Keratinocyte (primary cell): ENCODE data around the gene ZNF804B. TPM values are rescaled to one million over a fixed set of nuclear protein-coding genes. Genes with fewer than 3 reads are reported as not detected.

ENCODE experiments used
- DNase-seq: peaks from one replicate; pipeline ENCODE4 v3.0.0-alpha.2; 2011; ENCODE audit warnings: low read depth, missing footprints, low spot score
- FAIRE-seq: peaks from 2 replicates; lab custom pipeline; 2011; peaks lifted over from hg19 to GRCh38; lab: Jason Lieb, UNC
- H2AFZ ChIP-seq: 2 replicates; pipeline ENCODE4 v1.6.0; 2012; ENCODE audit warnings: low read length, control low read depth, inconsistent platforms; ENCODE audit not compliant: control insufficient read depth
- H3K27ac ChIP-seq: 2 replicates; pipeline ENCODE4 v1.5.1; 2011; ENCODE audit warnings: low read length; ENCODE audit not compliant: control insufficient read depth, insufficient read depth
- H3K27me3 ChIP-seq: 3 replicates; pipeline ENCODE4 v1.6.0; 2011; ENCODE audit warnings: low read length; ENCODE audit not compliant: control insufficient read depth, insufficient read depth; ENCODE audit errors: extremely low read depth
- H3K36me3 ChIP-seq, 2 experiments: 2 replicates in 1 of 2; 3 replicates in 1 of 2; pipeline ENCODE4 v1.5.1; 2011; ENCODE audit warnings: low read length in 2 of 2, mild to moderate bottlenecking in 1 of 2; ENCODE audit not compliant: control insufficient read depth in 2 of 2, insufficient read depth in 2 of 2; ENCODE audit errors: extremely low read depth in 1 of 2
- H3K4me1 ChIP-seq: 3 replicates; pipeline ENCODE4 v1.5.1; 2011; ENCODE audit warnings: low read length; ENCODE audit not compliant: control insufficient read depth, insufficient read depth; ENCODE audit errors: extremely low read depth
- H3K4me2 ChIP-seq: 3 replicates; pipeline ENCODE4 v1.6.0; 2011; ENCODE audit warnings: low read depth, low read length; ENCODE audit not compliant: control insufficient read depth, insufficient read depth; ENCODE audit errors: extremely low read depth
- H3K4me3 ChIP-seq, 3 experiments: fragments of 200-600 bp in 1 of 3; sonication (generic) in 1 of 3; 2 replicates in 2 of 3; 3 replicates in 1 of 3; pipeline ENCODE4 v1.5.1; 2011 to 2016; ENCODE audit warnings: low read length in 3 of 3, mild to moderate bottlenecking in 3 of 3, control low read depth in 2 of 3, inconsistent platforms in 1 of 3, low read depth in 1 of 3, mixed read lengths in 1 of 3, mixed run types in 1 of 3, moderate library complexity in 1 of 3; ENCODE audit not compliant: control insufficient read depth in 2 of 3, insufficient read depth in 2 of 3; ENCODE audit errors: extremely low read depth in 1 of 3
- H3K79me2 ChIP-seq: 2 replicates; pipeline ENCODE4 v1.6.0; 2012; ENCODE audit warnings: low read length; ENCODE audit not compliant: control insufficient read depth, insufficient read depth
- H3K9ac ChIP-seq: 3 replicates; pipeline ENCODE4 v1.6.0; 2011; ENCODE audit warnings: low read length; ENCODE audit not compliant: control insufficient read depth, insufficient read depth; ENCODE audit errors: extremely low read depth
- H3K9me1 ChIP-seq: 3 replicates; pipeline ENCODE4 v1.6.0; 2011; ENCODE audit warnings: low read length; ENCODE audit not compliant: control insufficient read depth, insufficient read depth; ENCODE audit errors: extremely low read depth
- H3K9me3 ChIP-seq: 2 replicates; pipeline ENCODE4 v1.5.1; 2012; ENCODE audit warnings: low read depth, low read length; ENCODE audit not compliant: control insufficient read depth
- H4K20me1 ChIP-seq: 3 replicates; pipeline ENCODE4 v1.6.0; 2011; ENCODE audit warnings: low read length; ENCODE audit not compliant: control insufficient read depth, insufficient read depth; ENCODE audit errors: extremely low read depth
- EZH2 ChIP-seq: IDR thresholded peaks from one replicate; pipeline ENCODE4 v1.6.1; 2012; ENCODE audit warnings: inconsistent platforms, mild to moderate bottlenecking, low read length, moderate library complexity
- dilution Hi-C: fragments of 300-500 bp; cut with MboI; formaldehyde crosslinking; loops from one replicate; pipeline ENCODE4 v1.7.0; 2020; ENCODE audit warnings: low sequenced_read_pairs; ENCODE audit not compliant: extremely low pct_ligation_motif_present
- polyA plus RNA-seq, 5 experiments: library from polyadenylated mRNA; depleted of rRNA in 3 of 5; stranded (reverse) in 3 of 5; stranded (forward) in 1 of 5; unstranded in 1 of 5; fragments of >200 nt; gene quantifications; 1 replicate in 1 of 5; 2 replicates in 3 of 5; 3 replicates in 1 of 5; pipeline versions ENCODE4 v1.2.1 to v1.2.3, GENCODE V29; 2011 to 2012; ENCODE audit warnings: missing spikeins in 2 of 5, low read depth in 1 of 5, low replicate concordance in 1 of 5
- TF ChIP-seq, protein P1 (sequence below), 3 experiments: IDR thresholded peaks in 1 of 3; conservative IDR thresholded peaks in 1 of 3; optimal IDR thresholded peaks in 1 of 3; 2 replicates in 2 of 3; 3 replicates in 1 of 3; pipeline versions ENCODE3 to v1.5.1; 2011; ENCODE audit warnings: low read length in 3 of 3, mild to moderate bottlenecking in 3 of 3, moderate library complexity in 2 of 3, control low read depth in 1 of 3, inconsistent platforms in 1 of 3; ENCODE audit not compliant: insufficient read depth in 2 of 3; ENCODE audit errors: extremely low read depth in 1 of 3

ZNF804B gene
- polyA plus RNA-seq, 1 donor (not counting 4 experiments of a cell fraction or from before 2014, with no cell fraction given) = not detected

DNA sequence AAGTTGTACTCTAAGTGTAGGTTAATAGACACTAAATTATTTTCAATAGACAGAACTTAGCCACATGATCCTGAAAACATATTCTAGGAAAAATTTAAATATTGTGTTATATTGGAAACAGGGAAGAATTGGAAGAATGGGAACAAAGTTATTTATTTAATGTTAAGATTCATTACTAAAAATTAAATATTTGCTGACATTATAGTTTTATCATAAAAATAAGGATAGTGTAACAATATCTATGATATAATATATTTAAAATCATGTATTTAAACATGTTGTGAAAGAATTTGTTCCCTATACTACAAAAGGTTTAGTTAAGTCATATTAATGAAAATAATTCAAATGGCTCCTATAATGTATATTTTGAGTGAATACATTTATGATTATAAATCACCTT, 156.1 kb downstream of the ZNF804B start:
- no peaks in the 10 kb centered on the region for H4K20me1 ChIP-seq
- H3K4me1 ChIP-seq = no peaks in the 10 kb centered on the region
- H3K36me3 ChIP-seq = no peaks in the 10 kb centered on the region
- dilution Hi-C loops = no loop called here
- no peaks in the 10 kb centered on the region for H3K9me3 ChIP-seq
- no peak overlapping the region for H3K4me3 ChIP-seq
- no peak overlapping the region for H3K4me2 ChIP-seq
- H3K9me1 ChIP-seq = no peaks in the 10 kb centered on the region
- TF ChIP-seq EZH2 = no peak
- TF ChIP-seq, protein P1, sequence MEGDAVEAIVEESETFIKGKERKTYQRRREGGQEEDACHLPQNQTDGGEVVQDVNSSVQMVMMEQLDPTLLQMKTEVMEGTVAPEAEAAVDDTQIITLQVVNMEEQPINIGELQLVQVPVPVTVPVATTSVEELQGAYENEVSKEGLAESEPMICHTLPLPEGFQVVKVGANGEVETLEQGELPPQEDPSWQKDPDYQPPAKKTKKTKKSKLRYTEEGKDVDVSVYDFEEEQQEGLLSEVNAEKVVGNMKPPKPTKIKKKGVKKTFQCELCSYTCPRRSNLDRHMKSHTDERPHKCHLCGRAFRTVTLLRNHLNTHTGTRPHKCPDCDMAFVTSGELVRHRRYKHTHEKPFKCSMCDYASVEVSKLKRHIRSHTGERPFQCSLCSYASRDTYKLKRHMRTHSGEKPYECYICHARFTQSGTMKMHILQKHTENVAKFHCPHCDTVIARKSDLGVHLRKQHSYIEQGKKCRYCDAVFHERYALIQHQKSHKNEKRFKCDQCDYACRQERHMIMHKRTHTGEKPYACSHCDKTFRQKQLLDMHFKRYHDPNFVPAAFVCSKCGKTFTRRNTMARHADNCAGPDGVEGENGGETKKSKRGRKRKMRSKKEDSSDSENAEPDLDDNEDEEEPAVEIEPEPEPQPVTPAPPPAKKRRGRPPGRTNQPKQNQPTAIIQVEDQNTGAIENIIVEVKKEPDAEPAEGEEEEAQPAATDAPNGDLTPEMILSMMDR (optimal IDR thresholded peaks at IDR 0.05 in 1 of 3, IDR thresholded peaks at IDR 0.05 in 1 of 3, conservative IDR thresholded peaks at IDR 0.05 in 1 of 3; ENCODE audit: extremely low read depth in 1 of 3, insufficient read depth in 2 of 3, low read length in 3 of 3) = no peak
- H3K9ac ChIP-seq = no peak overlapping the region
- FAIRE-seq (no peak), DNase-seq (no peak)
- no peaks in the 10 kb centered on the region for H3K27me3 ChIP-seq
- H2AFZ ChIP-seq = no peak overlapping the region
- H3K27ac ChIP-seq = no peak overlapping the region
- no peaks in the 10 kb centered on the region for H3K79me2 ChIP-seq

DNA sequence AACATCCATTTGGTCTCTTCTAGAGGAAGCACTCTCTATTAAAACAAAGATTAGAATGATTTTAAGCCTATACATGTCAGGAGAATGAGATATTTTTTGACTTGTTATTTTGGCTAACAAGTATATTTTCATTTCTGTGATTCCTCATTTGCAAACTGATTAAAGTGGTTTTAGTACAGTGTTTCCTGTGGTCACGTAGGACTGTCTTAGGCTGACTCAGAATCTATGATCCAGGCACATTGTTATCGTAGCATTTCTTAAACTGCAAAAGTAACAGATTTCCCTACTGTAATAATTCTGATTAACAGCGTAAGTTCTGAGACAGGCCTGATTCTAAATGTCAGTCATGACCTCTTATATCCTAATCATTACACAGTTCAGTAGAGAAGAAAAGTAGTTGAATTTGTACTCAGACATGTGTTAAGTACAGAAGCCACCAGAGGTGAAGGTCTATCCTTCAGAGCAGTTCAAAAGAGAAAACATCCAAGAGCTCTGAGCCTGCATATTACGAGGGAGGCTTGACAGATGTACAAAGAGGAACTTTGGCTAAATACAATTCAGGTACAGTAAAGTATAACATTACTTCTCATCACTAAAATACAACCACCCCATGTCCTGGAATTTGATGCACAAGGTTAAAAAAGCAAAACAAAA, 160.1 kb downstream of the ZNF804B start:
- no peak for DNase-seq
- no peaks in the 10 kb centered on the region for H3K9me1 ChIP-seq
- no peak overlapping the region for H2AFZ ChIP-seq
- no peak overlapping the region for H3K27ac ChIP-seq
- FAIRE-seq = no peak
- no peak overlapping the region for H3K4me3 ChIP-seq
- dilution Hi-C loops = no loop called here
- H3K9ac ChIP-seq = no peak overlapping the region
- no peaks in the 10 kb centered on the region for H3K79me2 ChIP-seq
- no peaks in the 10 kb centered on the region for H4K20me1 ChIP-seq
- H3K36me3 ChIP-seq = no peaks in the 10 kb centered on the region
- no peaks in the 10 kb centered on the region for H3K9me3 ChIP-seq
- H3K4me2 ChIP-seq = no peak overlapping the region
- no peaks in the 10 kb centered on the region for H3K27me3 ChIP-seq
- H3K4me1 ChIP-seq = no peaks in the 10 kb centered on the region
- TF ChIP-seq, protein P1 (optimal IDR thresholded peaks at IDR 0.05 in 1 of 3, IDR thresholded peaks at IDR 0.05 in 1 of 3, conservative IDR thresholded peaks at IDR 0.05 in 1 of 3; ENCODE audit: extremely low read depth in 1 of 3, insufficient read depth in 2 of 3, low read length in 3 of 3) = no peak
- TF ChIP-seq EZH2 = no peak
